ENCODE results near the gene S1PR4.
"Not testable (repeated sequence)": the region's sequence is repeated elsewhere in the genome, so short reads cannot be mapped to it uniquely, and the experiment has no call there.

Gene S1PR4

DNA sequence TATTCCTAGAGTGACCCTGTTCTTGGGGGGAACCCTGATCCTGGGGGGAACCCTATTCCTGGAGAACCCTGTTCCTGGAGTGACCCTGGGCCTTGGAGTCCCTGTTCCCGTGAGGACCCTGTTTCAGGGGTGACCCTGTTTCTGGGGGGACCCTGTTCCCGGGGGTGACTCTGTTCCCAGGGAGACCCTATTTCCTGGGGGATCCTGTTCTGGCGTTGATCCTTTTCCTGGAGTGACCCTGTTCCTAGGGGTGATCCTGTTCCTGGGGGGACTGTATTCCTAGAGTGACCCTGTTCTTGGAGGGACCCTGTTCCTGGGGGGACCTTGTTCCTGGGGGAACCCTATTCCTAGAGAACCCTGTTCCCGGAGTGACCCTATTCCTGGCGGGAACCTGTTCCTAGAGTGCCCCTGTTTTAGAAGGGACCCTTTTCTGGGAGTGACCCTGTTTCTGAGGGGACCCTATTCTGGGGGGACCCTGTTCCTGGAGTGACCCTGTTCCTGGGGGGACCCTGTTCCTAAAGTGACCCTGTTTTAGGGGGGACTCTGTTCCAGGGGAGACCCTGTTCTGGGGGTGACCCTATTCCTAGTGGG, 27.7 kb upstream of the S1PR4 start:
- DNase-seq (ENCODE audit: low read depth): no peak
- TF ChIP-seq, protein P1, sequence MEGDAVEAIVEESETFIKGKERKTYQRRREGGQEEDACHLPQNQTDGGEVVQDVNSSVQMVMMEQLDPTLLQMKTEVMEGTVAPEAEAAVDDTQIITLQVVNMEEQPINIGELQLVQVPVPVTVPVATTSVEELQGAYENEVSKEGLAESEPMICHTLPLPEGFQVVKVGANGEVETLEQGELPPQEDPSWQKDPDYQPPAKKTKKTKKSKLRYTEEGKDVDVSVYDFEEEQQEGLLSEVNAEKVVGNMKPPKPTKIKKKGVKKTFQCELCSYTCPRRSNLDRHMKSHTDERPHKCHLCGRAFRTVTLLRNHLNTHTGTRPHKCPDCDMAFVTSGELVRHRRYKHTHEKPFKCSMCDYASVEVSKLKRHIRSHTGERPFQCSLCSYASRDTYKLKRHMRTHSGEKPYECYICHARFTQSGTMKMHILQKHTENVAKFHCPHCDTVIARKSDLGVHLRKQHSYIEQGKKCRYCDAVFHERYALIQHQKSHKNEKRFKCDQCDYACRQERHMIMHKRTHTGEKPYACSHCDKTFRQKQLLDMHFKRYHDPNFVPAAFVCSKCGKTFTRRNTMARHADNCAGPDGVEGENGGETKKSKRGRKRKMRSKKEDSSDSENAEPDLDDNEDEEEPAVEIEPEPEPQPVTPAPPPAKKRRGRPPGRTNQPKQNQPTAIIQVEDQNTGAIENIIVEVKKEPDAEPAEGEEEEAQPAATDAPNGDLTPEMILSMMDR (IDR thresholded peaks at IDR 0.05; ENCODE audit: low read depth, low read length): no peak
- H3K4me3 ChIP-seq (ENCODE audit: low read depth, low read length): no peak overlapping the region

GRCh38 chr19:3151563-3152418, 26.8 kb upstream of the S1PR4 start:
- no peak overlapping the region for H3K4me3 ChIP-seq (ENCODE audit: low read depth, low read length)
- DNase-seq (ENCODE audit: low read depth): no peak
- TF ChIP-seq, protein P1 (IDR thresholded peaks at IDR 0.05; ENCODE audit: low read depth, low read length): no peak
- TF ChIP-seq, protein P2, sequence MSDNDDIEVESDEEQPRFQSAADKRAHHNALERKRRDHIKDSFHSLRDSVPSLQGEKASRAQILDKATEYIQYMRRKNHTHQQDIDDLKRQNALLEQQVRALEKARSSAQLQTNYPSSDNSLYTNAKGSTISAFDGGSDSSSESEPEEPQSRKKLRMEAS (IDR thresholded peaks at IDR 0.05; ENCODE audit: low read depth, low read length): no peak
- TF ChIP-seq POLR2A (IDR thresholded peaks at IDR 0.05; ENCODE audit: extremely low read depth, insufficient read length): no peak
- no peak for TF ChIP-seq MYC (IDR thresholded peaks at IDR 0.05; ENCODE audit: low read depth, low read length)

DNA sequence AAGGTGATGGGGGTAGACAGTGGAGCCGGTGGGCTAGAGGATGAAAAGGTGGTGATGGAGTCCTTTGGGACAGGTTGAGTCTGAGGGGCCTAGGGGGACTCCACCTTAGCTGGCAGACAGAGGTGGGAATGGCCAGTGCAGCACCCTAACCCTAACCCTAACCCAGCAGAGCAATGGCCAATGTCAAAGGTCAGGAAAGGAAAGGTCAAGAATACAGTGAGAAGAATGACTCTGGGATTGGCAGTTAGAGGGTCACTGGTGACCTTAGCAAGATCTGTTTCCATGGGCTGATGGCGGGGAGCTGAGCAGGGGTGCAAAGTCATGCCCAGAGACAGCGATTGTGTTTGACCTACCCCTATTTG, 26.2 kb upstream of the S1PR4 start:
- no peak for TF ChIP-seq MYC (IDR thresholded peaks at IDR 0.05; ENCODE audit: low read depth, low read length)
- TF ChIP-seq, protein P2 (IDR thresholded peaks at IDR 0.05; ENCODE audit: low read depth, low read length): no peak
- no peak for TF ChIP-seq POLR2A (IDR thresholded peaks at IDR 0.05; ENCODE audit: extremely low read depth, insufficient read length)
- TF ChIP-seq, protein P1 (IDR thresholded peaks at IDR 0.05; ENCODE audit: low read depth, low read length): no peak
- no peak overlapping the region for H3K4me3 ChIP-seq (ENCODE audit: low read depth, low read length)
- DNase-seq (ENCODE audit: low read depth): no peak

DNA sequence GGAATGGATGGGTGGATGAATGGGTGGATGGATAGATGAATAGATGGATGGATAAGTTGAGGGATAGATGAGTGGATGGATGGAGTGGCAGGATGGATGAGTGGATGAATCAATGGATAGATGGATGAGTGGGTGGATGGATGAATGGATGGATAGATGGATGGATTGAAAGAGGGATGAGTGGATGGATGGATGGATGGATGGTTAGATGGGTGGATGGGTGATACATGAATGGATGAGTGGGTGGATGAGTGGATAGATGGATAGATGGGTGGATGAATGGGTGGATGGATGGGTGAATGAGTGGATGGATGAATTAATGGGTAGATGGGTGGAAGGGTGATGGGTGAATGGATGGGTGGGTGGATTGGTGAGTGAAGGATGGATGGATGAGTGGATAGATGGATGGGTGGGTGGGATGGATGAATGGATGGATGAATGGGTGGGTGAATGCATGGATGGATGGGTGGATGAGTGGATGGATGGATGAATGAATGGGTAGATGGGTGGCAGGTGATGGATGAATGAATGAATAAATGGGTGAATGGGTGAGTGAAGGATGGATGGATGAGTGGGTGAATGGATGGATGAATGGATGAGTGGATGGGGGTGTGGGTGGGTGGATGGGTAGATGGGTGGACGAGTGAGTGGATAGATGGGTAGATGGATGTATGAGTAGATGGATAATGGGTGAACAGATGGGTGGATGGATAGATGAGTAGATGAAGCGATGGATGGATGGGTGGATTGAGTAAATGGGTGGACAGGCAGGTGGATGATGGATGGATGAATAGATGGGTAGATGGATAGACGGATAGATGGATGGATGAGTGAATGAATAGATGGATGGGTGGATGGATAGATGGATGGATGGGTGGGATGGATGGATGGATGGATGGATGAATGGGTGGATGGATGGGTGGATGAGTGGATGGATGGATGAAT, 25.0 kb upstream of the S1PR4 start:
- DNase-seq (ENCODE audit: low read depth): no peak
- TF ChIP-seq POLR2A (IDR thresholded peaks at IDR 0.05; ENCODE audit: extremely low read depth, insufficient read length) (no peak), MYC (IDR thresholded peaks at IDR 0.05; ENCODE audit: low read depth, low read length) (no peak)
- TF ChIP-seq, protein P2 (IDR thresholded peaks at IDR 0.05; ENCODE audit: low read depth, low read length): no peak
- TF ChIP-seq, protein P1 (IDR thresholded peaks at IDR 0.05; ENCODE audit: low read depth, low read length): no peak

GRCh38 chr19:3154447-3154846, 24.1 kb upstream of the S1PR4 start:
- not testable (repeated sequence) for DNase-seq (ENCODE audit: low read depth); H3K4me3 ChIP-seq (ENCODE audit: low read depth, low read length)

More for the DNA sequence above, 25.0 kb upstream of the S1PR4 start:
- no peak overlapping the region for H3K4me3 ChIP-seq (ENCODE audit: low read depth, low read length)

Data from NB4 (cell line).